Upper lobe of left lung (tissue), 6 donors: Measurements from ENCODE around the gene FAM110C. TPM values are rescaled to one million over a fixed set of nuclear protein-coding genes. Genes with fewer than 3 reads are reported as not detected.
"Not testable (repeated sequence)": the region's sequence is repeated elsewhere in the genome, so short reads cannot be mapped to it uniquely, and the experiment has no call there.

ENCODE experiments used
- ATAC-seq, 2 donors: fragments of 200-7000 bp; cut with Tn5 transposase; one replicate each; pipeline ENCODE4 v1.9.1; 2022; ENCODE audit warnings: mild to moderate bottlenecking in 2 of 2, moderate library complexity in 2 of 2; ENCODE audit not compliant: low FRiP score in 2 of 2
- DNase-seq, 2 donors: peaks; one replicate each; pipeline ENCODE4 v3.0.0-alpha.2; 2019 to 2020
- H3K27ac ChIP-seq, 4 donors: fragments of 200-600 bp; sonication (generic); one replicate each; pipeline ENCODE4 v1.5.1; 2016 to 2019
- H3K27me3 ChIP-seq, 4 donors: fragments of 200-600 bp; sonication (generic); one replicate each; pipeline ENCODE4 v1.5.1; 2017 to 2019
- H3K36me3 ChIP-seq, 4 donors: fragments of 200-600 bp; sonication (generic); one replicate each; pipeline ENCODE4 v1.5.1; 2016 to 2019
- H3K4me1 ChIP-seq, 4 donors: fragments of 200-600 bp; sonication (generic); one replicate each; pipeline ENCODE4 v1.5.1; 2018 to 2019
- H3K4me3 ChIP-seq, 4 donors: fragments of 200-600 bp; sonication (generic); one replicate each; pipeline ENCODE4 v1.5.1; 2017 to 2019; ENCODE audit warnings: mild to moderate bottlenecking in 2 of 4, moderate library complexity in 1 of 4
- H3K9me3 ChIP-seq, 4 donors: fragments of 200-600 bp; sonication (generic); one replicate each; pipeline ENCODE4 v1.5.1; 2018 to 2019
- CTCF ChIP-seq, 6 experiments: fragments of 450-650 bp in 4 of 6; fragments of 200-600 bp in 2 of 6; sonication (generic) in 2 of 6; IDR thresholded peaks; one replicate each; pipeline ENCODE4 v1.5.1; 2016 to 2019; ENCODE audit warnings: antibody characterized with exemption in 6 of 6
- EP300 ChIP-seq, 4 donors: sonication (generic); formaldehyde crosslinking; IDR thresholded peaks; one replicate each; pipeline ENCODE4 v1.5.1; 2017; ENCODE audit warnings: antibody characterized with exemption in 4 of 4, control low read depth in 2 of 4
- POLR2A ChIP-seq, 4 donors: fragments of 450-650 bp; IDR thresholded peaks; one replicate each; pipeline ENCODE4 v1.5.1; 2016 to 2017; ENCODE audit warnings: antibody characterized with exemption in 4 of 4, mild to moderate bottlenecking in 2 of 4
- POLR2AphosphoS5 ChIP-seq, 2 donors: sonication (generic); formaldehyde crosslinking; IDR thresholded peaks; one replicate each; pipeline ENCODE4 v1.5.1; 2017; ENCODE audit warnings: antibody characterized with exemption in 2 of 2
- WGBS, 2 donors: methylation state at CpG; one replicate each; pipeline ENCODE4 v1.1.5; 2017 to 2018; 5-methylcytosine and 5-hydroxymethylcytosine counted together
- total RNA-seq, 6 donors: library from RNA; depleted of rRNA in 4 of 6; stranded (reverse); fragments of >200 nt in 4 of 6; gene quantifications; one replicate each; pipeline versions ENCODE4 v1.1.0 to v1.2.1, GENCODE V29; 2016 to 2021
- donor health status: DM: no; HTN: no; CAD: no; lungs with moderate emphysema.
- donor health status: DM: no; HTN: yes; CAD: no; lungs with severe emphysema.

Gene FAM110C
- total RNA-seq, 6 donors from 2014 or later, result 2.7 to 6.7 (median 4.5) TPM

- H3K27ac ChIP-seq, result no peak overlapping the region
- peaks cover 0 to 7% (median 0%) of the 10 kb centered on the region in 4 donors for H3K4me1 ChIP-seq
- TF ChIP-seq EP300 (IDR thresholded peaks at IDR 0.05) (no peak), POLR2A (IDR thresholded peaks at IDR 0.05) (no peak), CTCF (IDR thresholded peaks at IDR 0.05) (no peak), POLR2AphosphoS5 (IDR thresholded peaks at IDR 0.05) (no peak)
- WGBS, 2 donors, result 64 to 76% methylated on average over 5 of the region's 5 CpGs
- no peaks in the 10 kb centered on the region for H3K36me3 ChIP-seq
- no peaks in the 10 kb centered on the region for H3K27me3 ChIP-seq
- no peak overlapping the region for H3K4me3 ChIP-seq
- no peaks in the 10 kb centered on the region for H3K9me3 ChIP-seq
- DNase-seq (no peak), ATAC-seq (no peak)
Observed at GRCh38 chr2:19505-19904, 26.8 kb downstream of the FAM110C start.

GRCh38 chr2:18402-19271 is 27.7 kb downstream of the FAM110C start:
- DNase-seq, result peak in 1 of 2 donors; percentile 36

GRCh38 chr2:15916-16315 is 30.4 kb downstream of the FAM110C start:
- WGBS, 2 donors, result 77 to 82% methylated on average over 2 of the region's 2 CpGs
- H3K9me3 ChIP-seq, DNase-seq, H3K27me3 ChIP-seq, H3K36me3 ChIP-seq, H3K27ac ChIP-seq, ATAC-seq, H3K4me3 ChIP-seq, H3K4me1 ChIP-seq: not testable (repeated sequence)

More at GRCh38 chr2:18402-19271, 27.7 kb downstream of the FAM110C start:
- ATAC-seq, result no peak
- Histone ChIP-seq H3K4me1 (peaks cover 0 to under 1% (median 0%) of the 10 kb centered on the region in 4 donors), H3K27ac (no peak overlapping the region), H3K36me3 (no peaks in the 10 kb centered on the region), H3K4me3 (no peak overlapping the region), H3K27me3 (no peaks in the 10 kb centered on the region), H3K9me3 (no peaks in the 10 kb centered on the region)
- WGBS, 2 donors, result 77 to 78% methylated on average over 12 to 14 of the region's 14 CpGs
- TF ChIP-seq EP300 (IDR thresholded peaks at IDR 0.05) (no peak), POLR2AphosphoS5 (IDR thresholded peaks at IDR 0.05) (no peak), CTCF (IDR thresholded peaks at IDR 0.05) (peak in 4 of 6 experiments; percentile 16 to 38 (median 25)), POLR2A (IDR thresholded peaks at IDR 0.05) (no peak)

GRCh38 chr2:11248-11941 is 34.9 kb downstream of the FAM110C start:
- DNase-seq (peak; percentile 69 to 90), ATAC-seq (peak; percentile 63 to 80)
- H3K4me3 ChIP-seq, result no peak overlapping the region
- WGBS, 2 donors, result 52 to 67% methylated on average over 19 to 52 of the region's 54 CpGs
- peaks cover 0 to 10% (median 0%) of the 10 kb centered on the region in 4 donors for H3K9me3 ChIP-seq
- TF ChIP-seq POLR2A (IDR thresholded peaks at IDR 0.05) (no peak), EP300 (IDR thresholded peaks at IDR 0.05) (no peak), CTCF (IDR thresholded peaks at IDR 0.05) (peak; percentile 25 to 97 (median 68)), POLR2AphosphoS5 (IDR thresholded peaks at IDR 0.05) (no peak)
- no peaks in the 10 kb centered on the region for H3K4me1 ChIP-seq
- H3K27me3 ChIP-seq, result no peaks in the 10 kb centered on the region
- no peak overlapping the region for H3K27ac ChIP-seq
- no peaks in the 10 kb centered on the region for H3K36me3 ChIP-seq

GRCh38 chr2:10222-10875 is 36.0 kb downstream of the FAM110C start:
- WGBS, 2 donors, result 83 to 87% methylated on average over 16 to 27 of the region's 42 CpGs
- ATAC-seq, result peak in 1 of 2 donors; percentile 26
- no peak for TF ChIP-seq POLR2A (IDR thresholded peaks at IDR 0.05)
- no peak for TF ChIP-seq CTCF (IDR thresholded peaks at IDR 0.05)
- TF ChIP-seq POLR2AphosphoS5 (IDR thresholded peaks at IDR 0.05), result no peak
- TF ChIP-seq EP300 (IDR thresholded peaks at IDR 0.05), result no peak
- peaks cover 0 to 10% (median 0%) of the 10 kb centered on the region in 4 donors for H3K9me3 ChIP-seq
- peak in 1 of 2 donors; percentile 87 for DNase-seq
- no peak overlapping the region for H3K4me3 ChIP-seq
- H3K27ac ChIP-seq, result no peak overlapping the region
- no peaks in the 10 kb centered on the region for H3K27me3 ChIP-seq
- no peaks in the 10 kb centered on the region for H3K4me1 ChIP-seq
- H3K36me3 ChIP-seq, result no peaks in the 10 kb centered on the region
